HepG2 (cell line): ENCODE measurements around the gene ARPC1A. TPM values are rescaled to one million over a fixed set of nuclear protein-coding genes. Genes with fewer than 3 reads are reported as not detected.

Experiments
- AGO1 ChIP-seq: fragments of 200-400 bp; formaldehyde crosslinking; IDR thresholded peaks from 2 replicates; pipeline ENCODE4 v1.6.1; 2017; ENCODE audit warnings: mild to moderate bottlenecking, low read depth, low read length, moderate library complexity; ENCODE audit not compliant: poor library complexity, severe bottlenecking
- ATF4 ChIP-seq, 2 experiments: fragments of 450-650 bp in 1 of 2; sonication (generic) in 1 of 2; formaldehyde crosslinking; IDR thresholded peaks; 2 replicates each; pipeline versions ENCODE4 v1.5.0 to v1.8.0; 2020 to 2022; ENCODE audit warnings: mild to moderate bottlenecking in 1 of 2, missing genetic modification reagents in 1 of 2
- CHD4 ChIP-seq: fragments of 200-600 bp; sonication (generic); IDR thresholded peaks from 2 replicates; pipeline ENCODE4 v1.7.0; 2017; ENCODE audit warnings: mild to moderate bottlenecking, low read length, borderline replicate concordance
- FOXO4 ChIP-seq: sonication (generic); formaldehyde crosslinking; conservative IDR thresholded peaks from 2 replicates; pipeline ENCODE4 v1.8.1; 2023; ENCODE audit warnings: missing genetic modification reagents
- KDM5B ChIP-seq: sonication (generic); formaldehyde crosslinking; IDR thresholded peaks from 2 replicates; pipeline ENCODE4 v1.4.0; 2020; ENCODE audit warnings: missing genetic modification reagents, mild to moderate bottlenecking, borderline replicate concordance
- MAF1 ChIP-seq: sonication (generic); formaldehyde crosslinking; IDR thresholded peaks from 2 replicates; pipeline ENCODE4 v1.5.0; 2020; ENCODE audit warnings: missing genetic modification reagents, borderline replicate concordance
- MEF2D ChIP-seq: sonication (generic); formaldehyde crosslinking; IDR thresholded peaks from 2 replicates; pipeline ENCODE4 v1.5.1; 2020; ENCODE audit warnings: mild to moderate bottlenecking, missing genetic modification reagents
- NCOA1 ChIP-seq: sonication (generic); formaldehyde crosslinking; IDR thresholded peaks from 2 replicates; pipeline ENCODE4 v1.9.0; 2021; ENCODE audit warnings: missing genetic modification reagents
- NCOR1 ChIP-seq: fragments of 200-600 bp; sonication (generic); IDR thresholded peaks from 2 replicates; pipeline ENCODE4 v1.7.0; 2017; ENCODE audit warnings: antibody characterized with exemption, low read length, borderline replicate concordance
- PHF20 ChIP-seq: sonication (generic); formaldehyde crosslinking; IDR thresholded peaks from 2 replicates; pipeline ENCODE4 v1.5.0; 2020; ENCODE audit warnings: mild to moderate bottlenecking, missing genetic modification reagents
- RARG ChIP-seq: sonication (generic); formaldehyde crosslinking; IDR thresholded peaks from 2 replicates; pipeline ENCODE4 v1.4.0; 2020; ENCODE audit warnings: low read depth, mild to moderate bottlenecking, missing genetic modification reagents
- RCOR2 ChIP-seq: IDR thresholded peaks from 2 replicates; pipeline ENCODE4 v1.6.1; 2016; ENCODE audit warnings: missing biosample characterization, missing genetic modification reagents
- RELA ChIP-seq: sonication (generic); formaldehyde crosslinking; IDR thresholded peaks from 2 replicates; pipeline ENCODE4 v1.4.0; 2020; ENCODE audit warnings: missing genetic modification reagents
- REPIN1 ChIP-seq: sonication (generic); formaldehyde crosslinking; IDR thresholded peaks from 2 replicates; pipeline ENCODE4 v1.8.0; 2022; ENCODE audit warnings: missing genetic modification reagents, low read depth, mild to moderate bottlenecking, borderline replicate concordance
- RNF219 ChIP-seq: sonication (generic); formaldehyde crosslinking; IDR thresholded peaks from 2 replicates; pipeline ENCODE4 v1.5.0; 2020; ENCODE audit warnings: mild to moderate bottlenecking, missing genetic modification reagents
- SMAD1 ChIP-seq: sonication (generic); formaldehyde crosslinking; IDR thresholded peaks from 2 replicates; pipeline ENCODE4 v1.4.0; 2020; ENCODE audit warnings: missing genetic modification reagents, low read depth, mild to moderate bottlenecking, borderline replicate concordance
- SRSF9 ChIP-seq: fragments of 200-400 bp; formaldehyde crosslinking; IDR thresholded peaks from 2 replicates; pipeline ENCODE4 v1.6.1; 2018; ENCODE audit warnings: borderline replicate concordance, mild to moderate bottlenecking, low read depth, low read length; ENCODE audit not compliant: insufficient read depth, poor library complexity, severe bottlenecking
- TCF7L2 ChIP-seq: IDR thresholded peaks from 2 replicates; pipeline ENCODE4 v1.6.1; 2011; ENCODE audit warnings: mild to moderate bottlenecking, low read depth, low read length, moderate library complexity
- TOE1 ChIP-seq: sonication (generic); formaldehyde crosslinking; IDR thresholded peaks from 2 replicates; pipeline ENCODE4 v1.4.0; 2020; ENCODE audit warnings: mild to moderate bottlenecking, missing genetic modification reagents
- XBP1 ChIP-seq: sonication (generic); formaldehyde crosslinking; IDR thresholded peaks from 2 replicates; pipeline ENCODE4 v1.5.0; 2020; ENCODE audit warnings: missing genetic modification reagents
- YY1 ChIP-seq: IDR thresholded peaks from 2 replicates; pipeline ENCODE4 v1.6.1; 2011; ENCODE audit warnings: low read length, low read depth, moderate library complexity, mild to moderate bottlenecking; ENCODE audit not compliant: insufficient read depth, insufficient replicate concordance
- ZBTB7B ChIP-seq: sonication (generic); formaldehyde crosslinking; IDR thresholded peaks from 2 replicates; pipeline ENCODE4 v1.4.0; 2020; ENCODE audit warnings: missing genetic modification reagents
- ZNF232 ChIP-seq: sonication (generic); formaldehyde crosslinking; IDR thresholded peaks from 2 replicates; pipeline ENCODE4 v1.4.0; 2020; ENCODE audit warnings: missing genetic modification reagents, borderline replicate concordance
- ZNF3 ChIP-seq: IDR thresholded peaks from 2 replicates; pipeline ENCODE4 v1.7.0; 2017; ENCODE audit warnings: inconsistent platforms
- ZNF543 ChIP-seq: sonication (generic); formaldehyde crosslinking; IDR thresholded peaks from 2 replicates; pipeline ENCODE4 v1.4.0; 2020; ENCODE audit warnings: mild to moderate bottlenecking, missing genetic modification reagents
- ZNF556 ChIP-seq: sonication (generic); formaldehyde crosslinking; IDR thresholded peaks from 2 replicates; pipeline ENCODE4 v1.4.0; 2020; ENCODE audit warnings: mild to moderate bottlenecking, missing genetic modification reagents, borderline replicate concordance
- polyA plus RNA-seq, 8 experiments: library from polyadenylated mRNA; depleted of rRNA in 3 of 8; stranded (reverse) in 7 of 8; unstranded in 1 of 8; fragments of >200 nt; fragmentation: Illumina TruSeq in 4 of 8; extraction: Trizol in 4 of 8; gene quantifications; 2 replicates each; pipeline versions ENCODE4 v1.2.1 to v1.2.3, GENCODE V29; 2011 to 2016; ENCODE audit warnings: low read depth in 4 of 8, missing spikeins in 1 of 8, mixed read lengths in 1 of 8; ENCODE audit not compliant: insufficient read depth in 1 of 8
- total RNA-seq, 5 experiments: library from RNA; depleted of rRNA; stranded (reverse); fragments of >200 nt; fragmentation: Illumina TruSeq; extraction: Trizol; gene quantifications; 2 replicates each; pipeline ENCODE4 v1.2.3, GENCODE V29; 2016; ENCODE audit warnings: low read depth in 1 of 5

The ARPC1A gene
- total and polyA plus RNA-seq, 2 of the 13 experiments (the other 11 are each of a cell fraction or from before 2014, with no cell fraction given), result 44.3 to 88.5 TPM

GRCh38 chr7:99325592-99326407 lies at the start of gene ARPC1A (continued):
- no peak for TF ChIP-seq ATF4 (CRISPR knock-in tag; IDR thresholded peaks at IDR 0.05)
- no peak for TF ChIP-seq RARG (CRISPR knock-in tag)
- peak; percentile 96 for TF ChIP-seq PHF20
- no peak for TF ChIP-seq CHD4
- no peak for TF ChIP-seq TCF7L2
- TF ChIP-seq SMAD1 (CRISPR knock-in tag), result peak; percentile 79; the same call in 1 of the 2 replicates
- no peak for TF ChIP-seq FOXO4 (CRISPR knock-in tag)
- no peak for TF ChIP-seq NCOA1 (CRISPR knock-in tag)
- no peak for TF ChIP-seq TOE1 (CRISPR knock-in tag)
- TF ChIP-seq RNF219 (CRISPR knock-in tag), result no peak
- no peak for TF ChIP-seq RCOR2
- peak; percentile 82; the same call in 1 of the 2 replicates for TF ChIP-seq ZNF232
- TF ChIP-seq ZNF3 (CRISPR knock-in tag), result no peak; the same call in 1 of the 2 replicates
- peak; percentile 59 for TF ChIP-seq YY1
- no peak for TF ChIP-seq SRSF9
- TF ChIP-seq ZNF543 (CRISPR knock-in tag), result peak; percentile 68; the same call in 1 of the 2 replicates
- TF ChIP-seq ZBTB7B (CRISPR knock-in tag), result peak; percentile 55
- TF ChIP-seq RELA (CRISPR knock-in tag), result peak; percentile 80
- peak; percentile 90 for TF ChIP-seq MAF1 (CRISPR knock-in tag)
- TF ChIP-seq KDM5B (CRISPR knock-in tag), result no peak; the same call in none of the 2 replicates
- TF ChIP-seq MEF2D (CRISPR knock-in tag), result no peak
- TF ChIP-seq NCOR1, result no peak
- peak; percentile 66; the same call in 1 of the 2 replicates for TF ChIP-seq REPIN1
- TF ChIP-seq AGO1, result no peak
- TF ChIP-seq XBP1 (CRISPR knock-in tag), result no peak
- peak; percentile 89 for TF ChIP-seq ZNF556 (CRISPR knock-in tag)
